Limb (tissue), 2 donors: ENCODE results near the gene ETFB.

Experiments used
- DNase-seq, 2 donors: peaks; one replicate each; pipeline ENCODE4 v3.0.0-alpha.2; 2016; ENCODE audit errors: extremely low spot score in 2 of 2

Gene ETFB

GRCh38 chr19:51351266-51351990 is 14.8 kb downstream of the ETFB start:
- no peak for DNase-seq

- DNase-seq = no peak
Observed at GRCh38 chr19:51347209-51347928, 18.8 kb downstream of the ETFB start.

GRCh38 chr19:51346742-51347141 is 19.4 kb downstream of the ETFB start:
- no peak for DNase-seq

- DNase-seq = no peak
Observed at GRCh38 chr19:51345076-51345620, 21.0 kb downstream of the ETFB start.

GRCh38 chr19:51342631-51343569 is 23.3 kb downstream of the ETFB start:
- no peak for DNase-seq

- no peak for DNase-seq
Observed at GRCh38 chr19:51341976-51342580, 24.1 kb downstream of the ETFB start, which contains the start of gene VSIG10L. Gene VSIG10L, minus strand, starts transcription at chr19:51342139. Its CDS starts 15 bp downstream, at chr19:51342124.

GRCh38 chr19:51341066-51341465 is 25.1 kb downstream of the ETFB start:
- DNase-seq = no peak

- DNase-seq = peak; percentile 80 to 98
Observed at GRCh38 chr19:51339687-51340656, 26.2 kb downstream of the ETFB start.

- no peak for DNase-seq
Observed at GRCh38 chr19:51339313-51339686, 26.9 kb downstream of the ETFB start.

- DNase-seq = peak; percentile 75 to 91
Observed at GRCh38 chr19:51338563-51339312, 27.4 kb downstream of the ETFB start.

GRCh38 chr19:51337861-51338562 is 28.2 kb downstream of the ETFB start:
- DNase-seq = no peak

- DNase-seq = no peak
Observed at GRCh38 chr19:51337141-51337860, 28.9 kb downstream of the ETFB start.

GRCh38 chr19:51333836-51334460 is 32.2 kb downstream of the ETFB start:
- no peak for DNase-seq

GRCh38 chr19:51331716-51332115 is 34.5 kb downstream of the ETFB start:
- DNase-seq = no peak

- DNase-seq = no peak
Observed at GRCh38 chr19:51331193-51331592, 35.0 kb downstream of the ETFB start.

GRCh38 chr19:51330366-51330765 is 35.8 kb downstream of the ETFB start:
- DNase-seq = no peak

GRCh38 chr19:51329411-51329810 is 36.8 kb downstream of the ETFB start:
- DNase-seq = no peak
